Activated naive CD4-positive, alpha-beta T cell treated with anti-CD3 and anti-CD28 coated beads, Interleukin-2, amount 50 U/mL, for 16 hours (primary cell): ENCODE data around the gene DNAJC1.
"Not testable (repeated sequence)": the region's sequence is repeated elsewhere in the genome, so short reads cannot be mapped to it uniquely, and the experiment has no call there.

Experiments used
- DNase-seq: peaks from one replicate; pipeline ENCODE4 v3.0.0-alpha.2; 2020

DNAJC1 gene

DNA sequence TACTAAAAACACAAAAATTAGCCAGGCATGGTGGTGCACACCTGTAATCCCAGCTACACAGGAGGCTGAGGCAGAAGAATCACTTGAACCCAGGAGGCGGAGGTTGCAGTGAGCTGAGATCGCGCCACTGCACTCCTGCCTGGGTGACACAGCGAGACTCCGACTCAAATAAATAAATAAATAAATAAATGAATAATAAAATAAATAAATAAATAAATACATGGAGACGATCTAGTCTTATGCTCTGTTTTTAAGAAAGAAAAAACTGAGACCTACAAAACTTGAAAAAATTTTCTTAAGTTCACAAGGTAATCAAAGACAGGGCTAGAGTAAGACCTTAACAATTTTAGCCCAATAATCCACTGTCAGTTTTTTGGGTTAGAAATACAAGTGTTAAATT, 181.3 kb downstream of the DNAJC1 start:
- not testable (repeated sequence) for DNase-seq

DNA sequence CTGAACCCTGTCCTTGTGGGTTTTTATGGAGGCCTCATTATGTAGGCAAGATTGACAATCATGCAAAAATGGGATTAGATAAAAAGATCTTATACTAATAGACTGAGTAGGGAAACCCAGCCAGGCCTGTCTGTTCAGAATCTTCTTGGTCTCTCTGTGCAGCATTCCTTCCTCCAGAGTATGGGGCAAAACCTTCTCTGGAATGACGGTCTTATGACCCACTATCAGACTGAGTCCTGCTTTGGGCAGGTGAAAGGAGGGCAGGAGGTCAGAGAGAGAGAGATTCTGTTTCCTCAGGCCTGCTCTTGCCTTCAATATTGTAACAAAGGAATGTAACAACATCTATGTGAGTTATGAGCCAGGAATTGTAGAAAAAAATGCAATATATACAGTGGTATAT, 182.6 kb downstream of the DNAJC1 start:
- DNase-seq, result no peak

DNA sequence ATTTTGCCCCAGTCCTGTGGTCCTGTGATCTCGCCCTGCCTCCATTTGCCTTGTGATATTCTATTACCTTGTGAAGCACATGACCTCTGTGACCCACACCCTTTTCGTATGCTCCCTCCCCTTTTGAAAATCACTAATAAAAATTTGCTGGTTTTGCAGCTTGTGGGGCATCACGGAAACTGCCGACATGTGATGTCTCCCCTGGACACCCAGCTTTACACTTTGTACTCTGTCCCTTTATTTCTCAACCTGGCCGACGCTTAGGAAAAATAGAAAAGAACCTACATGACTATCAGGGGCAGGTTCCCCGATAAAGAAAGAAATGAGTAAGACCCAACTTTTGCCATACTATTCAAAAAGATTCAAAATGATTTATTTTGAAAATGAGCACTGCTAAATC, 185.1 kb downstream of the DNAJC1 start:
- not testable (repeated sequence) for DNase-seq

DNA sequence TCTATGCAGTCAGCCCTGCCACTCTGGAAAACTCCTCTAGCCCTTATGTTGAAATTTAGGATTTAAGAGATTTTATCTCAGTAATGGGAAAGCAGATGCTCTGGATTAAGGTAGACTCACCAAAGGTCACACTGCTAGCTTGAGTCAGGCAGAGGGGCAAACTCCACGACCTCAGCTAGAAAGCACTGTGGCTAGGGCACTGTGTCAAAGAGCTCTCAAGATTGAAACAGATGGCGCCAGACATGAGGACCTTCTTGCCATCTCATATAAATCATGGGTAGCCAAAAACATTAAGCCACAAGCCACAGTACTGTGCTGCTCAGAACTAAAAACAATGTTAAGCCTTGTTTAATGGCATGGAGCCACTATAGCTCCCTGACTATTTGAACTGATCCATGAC, 188.7 kb downstream of the DNAJC1 start:
- no peak for DNase-seq

DNA sequence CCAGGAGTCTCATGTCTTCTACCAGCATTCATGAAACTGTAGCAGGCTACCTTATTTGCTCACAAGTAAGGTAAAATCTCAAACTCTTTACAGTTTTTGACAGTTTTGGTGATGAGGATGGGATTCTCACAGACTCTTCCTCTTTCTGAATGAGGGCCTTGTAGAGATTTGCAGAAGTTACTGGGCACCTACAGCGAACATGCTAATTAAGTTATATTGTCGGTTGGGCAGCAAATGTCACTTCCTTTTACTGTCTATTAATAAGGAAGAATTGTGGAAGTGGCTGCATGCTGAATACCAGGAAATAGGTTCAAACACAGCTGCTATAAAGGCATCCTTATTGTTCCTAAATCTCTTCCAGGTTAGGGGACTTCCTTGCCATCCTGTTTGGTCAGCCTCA, 189.6 kb downstream of the DNAJC1 start:
- DNase-seq, result no peak

DNA sequence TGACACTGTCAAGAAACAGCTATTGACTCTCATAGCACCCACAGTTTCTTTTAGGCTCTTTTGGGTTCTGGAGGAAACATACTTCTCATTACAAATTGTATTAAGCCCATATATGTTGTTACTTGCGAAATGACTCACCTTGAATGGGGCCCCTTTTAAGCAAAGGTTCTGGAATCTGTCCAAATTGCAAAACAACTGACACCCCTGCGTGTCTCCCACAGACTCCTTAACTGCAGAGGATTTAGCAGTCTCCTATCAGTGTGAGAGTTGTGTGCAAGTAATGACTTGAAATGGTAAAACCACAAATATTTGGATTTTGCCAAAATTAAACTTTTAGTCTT, 192.3 kb downstream of the DNAJC1 start:
- no peak for DNase-seq

DNA sequence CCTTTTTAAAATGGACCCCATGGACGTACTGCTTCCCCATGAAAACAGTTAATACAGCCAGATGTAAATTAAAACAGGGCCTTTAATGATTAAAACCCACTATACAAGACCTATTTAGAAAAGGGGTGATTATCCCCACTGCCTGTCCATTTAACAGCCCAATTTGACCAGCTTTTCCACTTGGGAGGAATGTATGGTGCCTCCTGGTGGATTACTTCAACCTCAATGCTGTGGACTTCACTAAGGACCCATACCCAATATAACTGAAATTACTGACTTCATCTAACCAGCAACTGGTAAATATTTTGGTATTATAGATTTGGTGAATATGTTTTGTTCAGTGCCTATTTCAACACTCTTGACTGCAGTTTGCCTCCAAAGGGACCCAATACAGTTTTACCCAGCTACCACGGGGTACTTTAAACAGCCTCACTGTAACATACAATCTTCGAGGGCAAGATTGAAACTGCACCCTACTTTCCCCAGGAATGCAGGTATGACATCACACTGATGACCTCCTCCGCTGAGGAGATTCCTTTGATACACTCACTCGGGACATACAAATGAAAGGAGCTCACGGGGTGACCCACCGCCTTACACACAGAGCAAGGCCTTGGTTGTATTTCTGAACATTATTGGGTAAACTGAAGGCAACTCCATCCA, 192.8 kb downstream of the DNAJC1 start:
- DNase-seq, result no peak

DNA sequence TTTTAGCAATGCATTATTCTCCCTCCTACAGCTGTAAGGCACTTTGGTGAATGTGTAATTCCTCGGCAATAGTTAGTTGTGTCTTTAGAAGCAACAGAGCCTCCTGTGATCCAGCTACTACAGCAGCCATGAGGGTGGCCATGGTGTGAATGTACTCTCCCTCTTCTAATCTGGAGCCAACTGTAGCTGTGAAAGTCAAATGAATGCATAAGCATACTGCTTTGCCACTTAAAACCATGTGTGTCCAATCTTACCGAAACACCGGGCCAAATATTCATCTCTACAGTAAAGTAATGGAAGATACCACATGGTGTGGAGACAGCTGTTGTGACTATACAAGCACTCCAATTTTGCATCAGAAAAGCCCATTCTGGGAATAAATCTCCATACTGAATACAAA, 195.0 kb downstream of the DNAJC1 start:
- no peak for DNase-seq

DNA sequence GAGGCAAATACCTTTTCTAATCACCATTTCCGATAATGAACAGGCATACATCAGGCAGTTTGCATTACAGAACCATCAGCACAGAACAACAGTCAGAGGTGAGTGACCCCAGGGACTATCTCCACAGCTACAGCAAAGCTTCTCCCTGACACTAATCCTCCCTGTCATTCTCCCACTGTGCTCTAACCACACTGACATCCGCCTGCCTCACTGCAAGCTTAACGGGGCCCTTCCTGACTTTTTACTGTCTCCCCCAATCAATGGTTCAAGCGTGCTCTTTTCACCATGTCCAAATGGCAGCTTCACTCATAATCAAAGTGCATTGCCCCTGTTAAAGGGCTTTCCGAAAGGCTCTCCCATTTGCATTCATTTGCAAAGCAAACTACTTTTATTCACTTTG, 196.3 kb downstream of the DNAJC1 start:
- no peak for DNase-seq

DNA sequence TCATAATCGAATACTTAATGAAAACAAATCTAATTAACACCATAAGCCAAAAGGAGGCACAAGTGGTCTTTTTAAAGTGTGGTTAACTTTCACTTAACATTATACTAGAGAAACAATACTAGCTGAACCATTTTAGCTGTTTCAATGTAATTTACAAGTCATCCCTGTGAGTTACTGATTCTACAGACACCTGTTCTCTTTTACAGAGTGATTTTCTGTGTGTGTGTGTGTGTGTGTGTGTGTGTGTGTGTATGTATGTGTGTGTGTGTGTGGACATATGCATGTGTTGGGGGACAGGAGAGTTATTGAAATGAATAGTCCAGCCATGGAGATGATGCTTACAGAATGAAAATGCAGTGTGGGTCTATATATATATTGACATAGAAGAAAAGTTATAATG, 200.2 kb downstream of the DNAJC1 start:
- DNase-seq, result no peak

DNA sequence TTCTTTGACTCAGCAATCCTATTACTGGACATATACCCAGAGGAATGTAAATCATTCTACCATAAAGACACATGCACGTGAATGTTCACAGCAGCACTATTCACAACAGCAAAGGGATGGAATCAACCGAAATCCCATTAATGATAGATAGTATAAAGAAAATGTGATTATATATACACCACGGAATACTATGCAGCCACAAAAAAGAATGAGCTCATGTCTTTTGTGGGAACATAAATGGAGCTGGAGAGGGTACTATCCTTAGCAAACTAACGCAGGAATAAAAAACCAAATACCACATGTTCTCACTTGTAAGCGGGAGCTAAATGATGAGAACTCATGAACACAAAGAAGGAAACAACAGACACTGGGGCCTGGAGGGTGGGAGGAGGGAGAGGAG, 201.9 kb downstream of the DNAJC1 start:
- DNase-seq, result no peak

DNA sequence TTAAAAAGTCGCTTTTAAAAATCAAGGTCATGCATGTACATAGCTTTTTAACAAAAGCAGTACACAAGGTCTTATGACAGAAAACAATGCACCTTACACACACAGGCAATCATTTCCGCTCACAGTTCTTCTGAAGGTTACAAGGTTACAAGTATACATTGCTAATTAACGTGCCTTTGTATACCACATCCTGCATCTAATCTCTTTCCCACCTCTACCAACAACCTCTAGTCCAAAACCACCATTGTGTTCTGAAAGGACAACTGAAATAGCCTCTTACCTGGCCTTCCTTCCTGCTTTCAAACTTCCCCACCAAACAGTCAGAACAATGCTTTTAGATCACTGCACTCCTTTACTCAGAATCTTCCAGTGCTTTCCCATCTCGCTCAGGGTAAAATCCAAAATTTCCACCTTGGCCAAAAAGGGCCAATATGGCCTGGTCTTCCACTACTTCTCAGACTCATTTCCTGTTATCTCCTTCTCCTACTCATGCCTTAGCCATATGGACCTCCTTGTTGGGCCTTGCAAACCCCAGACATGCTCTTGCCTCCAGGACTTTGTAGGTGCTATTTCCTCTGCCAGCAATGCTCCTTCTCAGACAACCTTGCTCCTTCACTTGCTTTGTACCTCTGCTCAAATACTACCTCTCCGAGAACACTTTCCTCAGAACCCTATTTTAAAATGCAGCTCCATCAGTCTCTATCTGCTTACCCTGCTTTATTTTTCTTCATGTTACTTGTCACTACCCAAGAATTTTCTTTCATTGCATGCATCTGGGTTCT, 205.4 kb downstream of the DNAJC1 start:
- no peak for DNase-seq

DNA sequence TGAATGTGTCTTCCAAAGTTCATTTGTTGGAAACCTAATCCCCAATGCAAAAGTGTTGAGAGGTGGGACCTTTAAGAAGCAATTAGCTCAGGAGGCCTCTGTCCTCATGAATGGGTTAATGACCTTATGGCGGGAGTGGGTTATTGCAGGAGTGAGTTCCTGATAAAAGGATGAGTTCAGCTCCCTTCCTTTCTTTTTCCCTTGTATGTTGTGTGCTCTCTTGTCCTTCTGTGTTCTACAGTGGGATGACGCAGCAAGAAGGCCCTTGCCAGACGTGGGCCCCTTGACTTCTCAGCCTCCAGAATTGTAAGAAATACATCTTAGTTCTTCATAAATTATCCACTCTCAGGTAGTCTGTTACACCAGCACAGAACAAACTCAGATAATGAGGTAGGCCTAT, 206.0 kb downstream of the DNAJC1 start:
- DNase-seq, result no peak

DNA sequence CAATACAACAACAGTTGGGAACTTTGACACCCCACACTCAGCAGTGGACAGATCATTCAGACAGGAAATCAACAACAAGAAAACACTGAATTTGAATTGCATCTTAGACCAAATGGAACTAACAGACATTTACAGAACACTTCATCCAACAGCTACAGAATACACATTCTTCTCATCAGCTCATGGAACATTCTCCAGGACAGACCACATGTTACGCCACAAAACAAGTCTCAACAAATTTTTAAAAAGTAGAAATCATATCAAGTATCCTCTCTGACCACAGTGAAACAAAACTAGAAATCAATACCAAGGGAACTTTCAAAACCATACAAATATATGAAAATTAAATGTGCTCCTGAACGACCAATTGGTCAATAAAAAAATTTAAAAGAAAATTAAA, 212.3 kb downstream of the DNAJC1 start:
- DNase-seq, result no peak

DNA sequence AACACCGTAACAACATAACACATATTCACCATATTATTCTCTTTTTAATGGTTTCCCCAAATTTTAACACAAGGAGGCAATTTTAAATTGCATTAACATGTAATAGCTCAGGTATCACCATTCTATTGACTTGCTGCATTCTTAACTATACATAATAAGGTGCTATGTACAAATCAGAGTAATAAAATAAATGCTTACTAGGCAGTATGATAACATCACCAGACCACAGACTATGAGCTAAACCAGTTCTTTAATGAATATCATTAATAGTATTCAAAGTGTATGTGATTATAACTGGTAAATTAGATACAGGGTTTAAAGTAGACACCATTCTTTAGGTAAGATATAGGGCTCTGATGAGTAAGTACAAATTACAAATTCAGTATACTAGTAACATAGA, 226.6 kb downstream of the DNAJC1 start:
- no peak for DNase-seq

DNA sequence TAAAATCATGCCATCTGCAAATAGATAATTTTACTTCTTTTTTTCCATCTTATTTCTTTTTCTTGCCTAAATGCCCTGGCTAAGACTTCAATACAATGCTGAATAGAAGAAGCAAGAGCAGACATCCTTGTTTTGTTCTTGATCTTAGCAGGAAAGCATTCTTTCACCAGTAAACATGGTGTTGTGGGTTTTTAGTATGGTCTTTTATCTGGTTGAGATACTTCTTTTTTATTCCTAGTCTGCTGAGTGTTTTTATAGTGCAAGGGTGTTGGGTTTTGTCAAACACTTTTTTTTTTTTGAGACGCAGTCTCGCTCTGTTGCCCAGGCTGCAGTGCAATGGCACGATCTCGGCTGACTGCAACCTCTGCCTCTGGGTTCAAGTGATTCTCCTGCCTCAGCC, 232.3 kb downstream of the DNAJC1 start:
- DNase-seq, result no peak

DNA sequence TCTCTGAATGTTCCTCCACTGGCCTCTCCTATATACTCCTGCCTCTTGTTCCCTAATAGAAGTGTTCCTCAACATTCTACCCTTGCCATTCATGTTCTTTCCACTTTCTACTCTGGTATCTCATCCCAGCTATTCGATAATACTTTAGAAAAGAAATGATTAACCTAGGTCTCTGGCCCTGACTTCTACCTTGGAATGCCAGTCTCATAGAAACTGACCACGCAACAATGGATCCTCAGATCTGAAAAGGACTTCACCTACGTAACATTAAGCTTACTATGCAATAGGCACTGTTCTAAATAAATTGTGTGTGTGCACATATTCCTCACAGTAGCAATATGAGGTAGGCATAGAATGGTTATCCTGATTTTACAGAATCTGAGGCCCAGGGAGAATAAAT, 234.5 kb downstream of the DNAJC1 start:
- no peak for DNase-seq

DNA sequence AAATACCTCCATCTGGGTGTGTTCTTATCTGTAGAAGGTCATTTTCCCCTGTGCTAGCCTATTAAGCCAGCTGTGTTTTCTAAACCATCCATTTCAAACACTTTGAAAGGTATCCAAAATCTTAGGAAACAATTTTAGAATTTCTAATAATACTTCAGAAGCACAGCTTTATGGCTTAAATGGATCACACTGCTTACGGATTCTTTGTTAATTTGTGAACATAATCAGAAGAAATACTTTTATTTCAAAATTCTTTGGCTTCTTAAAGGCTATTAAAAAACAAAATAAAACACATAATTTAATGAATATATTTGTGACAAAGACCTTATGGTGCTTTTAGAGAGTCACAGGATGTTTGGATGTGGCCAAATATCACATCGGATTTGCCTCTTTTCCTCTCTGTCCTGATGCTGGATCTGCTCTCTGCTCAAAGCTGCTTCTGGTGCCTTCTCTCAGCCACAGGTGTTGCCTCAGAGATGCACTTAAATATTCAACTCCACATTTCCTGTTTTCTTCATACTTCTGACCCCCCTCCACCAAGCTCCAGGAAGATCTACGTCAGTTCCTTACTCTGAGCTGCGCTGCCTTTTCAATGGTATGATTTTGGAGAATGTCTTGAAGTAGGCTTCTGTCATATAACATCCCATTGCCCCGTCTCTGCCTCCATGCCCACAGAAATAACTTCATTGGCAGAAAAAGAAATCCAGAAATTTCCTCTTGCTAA, 238.9 kb downstream of the DNAJC1 start:
- DNase-seq, result no peak

DNA sequence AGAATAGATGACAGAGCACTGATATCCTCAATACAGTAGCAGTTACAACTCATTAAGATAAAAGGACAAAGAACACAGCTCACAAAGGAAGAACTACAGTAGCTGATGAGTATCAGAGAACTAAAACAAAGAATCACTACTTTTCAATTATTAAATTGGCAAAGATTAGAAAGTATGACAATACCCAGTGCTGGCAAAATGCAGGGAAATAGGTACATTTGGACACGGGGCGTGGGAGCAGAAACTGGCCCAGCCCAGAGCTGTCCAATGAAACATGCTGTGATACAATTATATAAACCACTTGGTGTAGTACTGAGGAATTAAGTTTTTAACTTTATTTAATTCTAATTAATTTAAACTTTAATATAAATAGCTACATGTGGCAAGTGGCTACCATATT, 243.2 kb downstream of the DNAJC1 start:
- DNase-seq, result no peak

DNA sequence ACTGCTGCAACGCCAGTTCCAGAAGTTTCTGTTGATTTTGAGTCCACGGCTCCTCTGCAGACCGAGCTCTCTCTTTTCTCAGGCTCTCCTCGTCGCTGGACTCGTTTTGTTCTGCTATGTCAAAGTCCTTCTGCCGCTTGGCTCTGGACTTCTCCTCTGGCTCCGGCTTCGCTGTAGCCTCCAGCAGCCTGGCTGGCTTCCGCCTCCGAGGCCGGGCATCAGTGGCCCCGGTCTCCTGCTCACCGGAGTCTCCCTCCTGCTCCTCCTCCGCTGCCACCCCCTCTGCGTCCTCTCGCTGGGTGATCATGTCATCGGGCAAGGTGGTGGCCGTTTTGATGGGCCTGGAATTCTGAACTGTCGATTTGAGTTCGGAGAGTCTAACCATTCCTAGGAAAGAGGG, 244.3 kb downstream of the DNAJC1 start:
- DNase-seq, result no peak

DNA sequence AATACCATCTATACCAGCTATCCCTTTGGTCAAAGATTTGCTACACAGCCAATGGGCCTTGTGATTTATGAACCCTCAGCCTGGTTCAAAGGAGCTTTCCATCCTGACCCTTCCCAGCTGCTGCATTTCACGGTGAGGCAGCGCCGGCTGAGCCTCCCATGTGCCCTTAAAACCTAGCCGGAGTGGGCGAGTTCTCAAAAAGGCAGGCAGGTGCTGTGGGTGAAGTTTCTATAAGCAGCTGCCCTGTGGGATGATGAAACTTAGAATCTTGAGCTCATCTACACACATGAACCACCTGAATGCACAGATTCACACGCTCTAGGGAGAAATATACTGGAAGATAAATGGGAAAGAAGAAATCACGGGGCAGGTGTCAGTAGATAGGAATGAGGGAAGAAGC, 244.8 kb downstream of the DNAJC1 start:
- DNase-seq, result no peak

DNA sequence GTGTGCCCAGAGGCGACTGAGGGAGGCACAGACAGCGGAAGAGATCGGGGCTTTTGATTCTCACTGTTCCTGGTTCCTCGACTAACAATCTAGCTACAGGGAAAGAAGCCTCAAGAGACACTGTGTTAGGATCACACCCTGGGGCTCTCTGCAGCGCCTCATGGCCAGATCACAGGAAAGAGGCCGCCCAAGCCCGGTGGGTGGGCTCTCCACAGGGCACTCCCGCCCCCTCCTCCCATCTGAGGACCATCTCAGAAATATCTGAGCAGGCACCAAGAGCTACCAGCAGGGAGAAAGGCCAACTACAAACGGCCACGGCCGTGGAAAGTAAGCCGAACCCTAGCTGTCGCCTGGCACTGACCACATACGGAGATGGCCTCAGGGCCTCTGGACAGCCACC, 245.3 kb downstream of the DNAJC1 start:
- DNase-seq, result no peak

DNA sequence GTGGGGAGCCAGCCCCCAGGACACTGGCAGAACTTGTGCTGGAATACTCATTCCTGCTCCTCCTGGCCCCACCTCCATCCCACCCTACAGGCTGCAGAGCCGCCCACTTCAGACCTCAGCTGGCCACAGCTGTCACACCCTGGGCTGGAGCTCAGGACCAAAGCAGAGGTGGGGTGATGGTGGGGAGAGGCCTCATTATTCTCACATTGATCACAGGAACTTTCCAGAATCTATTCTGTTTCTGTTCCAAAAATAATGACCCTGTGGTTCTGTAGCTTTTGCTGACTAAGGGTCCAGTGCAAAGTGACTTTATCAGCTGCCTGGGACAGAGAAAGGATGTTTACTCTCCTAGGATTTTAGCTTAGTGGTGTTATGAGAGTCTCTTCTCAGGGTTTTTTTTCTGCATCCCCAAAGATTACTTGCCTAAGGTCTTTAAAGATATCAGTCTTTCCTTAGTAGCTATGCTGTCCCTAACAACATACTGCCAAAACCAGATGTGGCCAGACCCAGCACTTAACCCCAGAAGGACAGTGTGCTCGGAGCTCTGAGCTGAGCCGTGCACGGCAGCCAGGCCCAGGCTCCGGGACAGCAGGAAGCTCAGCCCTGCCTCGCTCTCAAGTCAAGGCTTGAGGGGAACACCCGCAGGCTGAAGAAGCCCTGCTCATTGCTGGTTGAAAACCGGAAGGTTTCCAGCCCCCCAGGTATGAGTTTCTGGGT, 246.2 kb downstream of the DNAJC1 start:
- no peak for DNase-seq

DNA sequence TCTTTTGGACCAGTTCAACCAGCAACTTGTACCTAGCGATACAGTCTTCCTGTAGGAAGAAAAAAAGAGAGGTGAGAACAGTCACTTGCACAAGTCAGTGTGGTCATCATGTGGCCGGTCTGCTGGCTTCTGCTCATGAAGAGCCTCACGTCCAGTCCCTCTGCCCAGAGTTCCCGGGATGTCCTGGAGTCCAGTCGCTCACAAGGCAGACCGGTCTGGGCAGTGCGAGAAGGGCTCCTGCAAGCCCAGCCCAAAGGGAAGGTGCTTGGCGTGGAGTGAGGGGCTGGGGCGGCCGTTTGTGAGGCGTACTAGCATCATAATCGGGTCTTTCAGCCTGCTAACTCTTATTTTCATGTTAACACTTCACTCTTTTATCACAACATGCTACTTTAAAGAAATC, 246.8 kb downstream of the DNAJC1 start:
- DNase-seq, result no peak
